Islet precursor cell (in vitro differentiated cells): Measurements from ENCODE around the gene APLNR.

Experiments
- DNase-seq: peaks from one replicate; pipeline ENCODE4 v3.0.0-alpha.2; 2018

The APLNR gene

GRCh38 chr11:57214494-57214893 lies 22.6 kb downstream of the APLNR start:
- DNase-seq, result peak; percentile 71

GRCh38 chr11:57214098-57214417 lies 23.0 kb downstream of the APLNR start:
- no peak for DNase-seq

GRCh38 chr11:57213342-57214097 lies 23.5 kb downstream of the APLNR start:
- DNase-seq, result peak; percentile 91

GRCh38 chr11:57210781-57211180 lies 26.3 kb downstream of the APLNR start:
- peak; percentile 82 for DNase-seq

GRCh38 chr11:57207168-57207567 lies 29.9 kb downstream of the APLNR start:
- DNase-seq, result no peak

GRCh38 chr11:57205041-57205641 lies 31.9 kb downstream of the APLNR start:
- peak; percentile 90 for DNase-seq

GRCh38 chr11:57203882-57204480 lies 33.1 kb downstream of the APLNR start:
- DNase-seq, result no peak

GRCh38 chr11:57203359-57203758 lies 33.7 kb downstream of the APLNR start:
- no peak for DNase-seq

GRCh38 chr11:57202281-57202680 lies 34.8 kb downstream of the APLNR start:
- DNase-seq, result no peak

GRCh38 chr11:57200917-57201316 lies 36.1 kb downstream of the APLNR start:
- no peak for DNase-seq

- DNase-seq, result no peak
Observed at GRCh38 chr11:57199330-57199729, 37.7 kb downstream of the APLNR start.

- no peak for DNase-seq
Observed at GRCh38 chr11:57197762-57198161, 39.3 kb downstream of the APLNR start.

- no peak for DNase-seq
Observed at GRCh38 chr11:57196596-57196995, 40.5 kb downstream of the APLNR start.

GRCh38 chr11:57192316-57192715 lies 44.7 kb downstream of the APLNR start:
- DNase-seq, result no peak

- no peak for DNase-seq
Observed at GRCh38 chr11:57191311-57192219, 45.5 kb downstream of the APLNR start.

GRCh38 chr11:57190548-57190947 lies 46.5 kb downstream of the APLNR start:
- DNase-seq, result no peak
